PFSK-1 (cell line): ENCODE measurements around the gene SNX8.

Experiments used
- FOXP2 ChIP-seq: optimal IDR thresholded peaks from 2 replicates; pipeline ENCODE3; 2011; ENCODE audit warnings: borderline replicate concordance, control low read depth, inconsistent platforms; ENCODE audit not compliant: insufficient read depth; ENCODE audit errors: extremely low read length, extremely low read depth
- POLR2AphosphoS5 ChIP-seq: IDR thresholded peaks from 2 replicates; pipeline ENCODE4 v1.6.1; 2012; ENCODE audit warnings: low read depth, mild to moderate bottlenecking, control low read depth, low read length, moderate library complexity
- SIN3A ChIP-seq: IDR thresholded peaks from 2 replicates; pipeline ENCODE4 v1.6.1; 2012; ENCODE audit warnings: mild to moderate bottlenecking, low read length, moderate library complexity, borderline replicate concordance; ENCODE audit not compliant: insufficient read depth
- TAF1 ChIP-seq: IDR thresholded peaks from 2 replicates; pipeline ENCODE4 v1.6.1; 2012; ENCODE audit warnings: low read length, control low read depth, borderline replicate concordance; ENCODE audit not compliant: insufficient read depth
- TF ChIP-seq, protein P1 (sequence below), 2 experiments: IDR thresholded peaks; 2 replicates each; pipeline versions ENCODE4 v1.6.1 to v1.8.0; 2011 to 2012; ENCODE audit warnings: low read depth in 2 of 2, low read length in 2 of 2, control low read depth in 1 of 2, inconsistent platforms in 1 of 2, mild to moderate bottlenecking in 1 of 2, moderate library complexity in 1 of 2; ENCODE audit not compliant: insufficient read depth in 1 of 2

Gene SNX8

DNA sequence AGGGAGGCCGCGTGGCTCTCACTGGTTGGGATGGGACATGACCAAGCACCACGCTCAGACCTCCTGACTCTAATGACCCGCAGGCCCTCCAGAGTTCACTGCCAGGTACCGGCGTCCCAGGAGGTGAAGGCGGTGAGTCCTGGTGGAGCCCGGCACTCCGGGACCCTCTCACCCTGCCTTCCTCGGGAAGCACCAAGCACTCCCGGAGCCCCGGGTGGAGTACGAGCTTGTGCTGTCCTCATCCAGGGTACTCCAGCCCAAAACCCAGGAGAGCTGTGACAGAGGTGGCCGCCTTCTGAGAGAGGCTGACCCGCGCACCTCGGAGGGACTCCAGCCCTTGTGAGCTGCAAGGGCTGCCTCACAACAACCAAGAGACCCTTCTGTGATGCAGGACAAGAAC, 90.9 kb downstream of the SNX8 start:
- TF ChIP-seq POLR2AphosphoS5 (no peak), TAF1 (no peak), SIN3A (no peak), FOXP2 (no peak)
- TF ChIP-seq, protein P1, sequence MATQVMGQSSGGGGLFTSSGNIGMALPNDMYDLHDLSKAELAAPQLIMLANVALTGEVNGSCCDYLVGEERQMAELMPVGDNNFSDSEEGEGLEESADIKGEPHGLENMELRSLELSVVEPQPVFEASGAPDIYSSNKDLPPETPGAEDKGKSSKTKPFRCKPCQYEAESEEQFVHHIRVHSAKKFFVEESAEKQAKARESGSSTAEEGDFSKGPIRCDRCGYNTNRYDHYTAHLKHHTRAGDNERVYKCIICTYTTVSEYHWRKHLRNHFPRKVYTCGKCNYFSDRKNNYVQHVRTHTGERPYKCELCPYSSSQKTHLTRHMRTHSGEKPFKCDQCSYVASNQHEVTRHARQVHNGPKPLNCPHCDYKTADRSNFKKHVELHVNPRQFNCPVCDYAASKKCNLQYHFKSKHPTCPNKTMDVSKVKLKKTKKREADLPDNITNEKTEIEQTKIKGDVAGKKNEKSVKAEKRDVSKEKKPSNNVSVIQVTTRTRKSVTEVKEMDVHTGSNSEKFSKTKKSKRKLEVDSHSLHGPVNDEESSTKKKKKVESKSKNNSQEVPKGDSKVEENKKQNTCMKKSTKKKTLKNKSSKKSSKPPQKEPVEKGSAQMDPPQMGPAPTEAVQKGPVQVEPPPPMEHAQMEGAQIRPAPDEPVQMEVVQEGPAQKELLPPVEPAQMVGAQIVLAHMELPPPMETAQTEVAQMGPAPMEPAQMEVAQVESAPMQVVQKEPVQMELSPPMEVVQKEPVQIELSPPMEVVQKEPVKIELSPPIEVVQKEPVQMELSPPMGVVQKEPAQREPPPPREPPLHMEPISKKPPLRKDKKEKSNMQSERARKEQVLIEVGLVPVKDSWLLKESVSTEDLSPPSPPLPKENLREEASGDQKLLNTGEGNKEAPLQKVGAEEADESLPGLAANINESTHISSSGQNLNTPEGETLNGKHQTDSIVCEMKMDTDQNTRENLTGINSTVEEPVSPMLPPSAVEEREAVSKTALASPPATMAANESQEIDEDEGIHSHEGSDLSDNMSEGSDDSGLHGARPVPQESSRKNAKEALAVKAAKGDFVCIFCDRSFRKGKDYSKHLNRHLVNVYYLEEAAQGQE (IDR thresholded peaks at IDR 0.05; ENCODE audit: insufficient read depth in 1 of 2, low read depth in 2 of 2, low read length in 2 of 2): no peak

DNA sequence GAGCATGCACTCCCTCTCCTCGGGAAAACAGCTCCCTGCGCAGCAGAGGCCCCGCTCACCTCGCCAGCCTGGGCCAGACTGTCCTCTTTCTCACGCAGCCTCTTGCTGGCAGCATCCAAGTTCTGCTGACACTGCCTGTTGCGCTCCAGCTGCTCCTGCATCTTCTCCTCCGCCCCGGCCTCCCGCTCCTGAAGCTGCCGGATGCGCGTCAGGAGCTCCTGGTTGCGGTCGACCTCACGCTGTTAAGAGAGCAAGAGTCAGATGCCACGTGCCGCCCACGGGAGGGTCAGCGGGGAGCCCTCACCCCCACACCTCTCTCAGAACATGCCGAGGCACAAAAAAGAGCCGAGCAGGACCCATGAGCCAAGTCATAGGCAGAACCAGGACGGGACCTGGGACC, 91.7 kb downstream of the SNX8 start:
- TF ChIP-seq TAF1 (no peak), POLR2AphosphoS5 (no peak), SIN3A (no peak), FOXP2 (no peak)
- TF ChIP-seq, protein P1 (IDR thresholded peaks at IDR 0.05; ENCODE audit: insufficient read depth in 1 of 2, low read depth in 2 of 2, low read length in 2 of 2): no peak

DNA sequence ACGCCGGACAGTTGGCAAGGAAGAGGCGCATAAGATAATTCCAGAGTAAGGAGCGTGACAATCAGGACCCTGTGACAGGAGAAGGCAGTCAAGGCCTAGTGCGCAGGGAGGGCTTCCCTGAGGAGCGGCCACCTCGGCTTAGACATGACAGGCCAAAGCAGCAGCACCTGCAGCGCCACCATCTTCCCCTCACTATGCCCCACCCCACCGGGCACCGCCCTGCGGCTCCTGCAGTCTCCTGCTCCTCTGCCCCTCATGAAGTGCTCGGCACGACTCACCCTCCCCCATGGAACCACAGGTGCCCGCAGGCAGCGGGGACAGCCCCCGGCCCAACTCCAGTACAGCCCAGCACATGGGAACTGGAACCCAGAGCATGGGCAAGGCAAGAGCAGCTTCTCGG, 93.3 kb downstream of the SNX8 start:
- no peak for TF ChIP-seq POLR2AphosphoS5
- TF ChIP-seq, protein P1 (IDR thresholded peaks at IDR 0.05; ENCODE audit: insufficient read depth in 1 of 2, low read depth in 2 of 2, low read length in 2 of 2): no peak
- TF ChIP-seq FOXP2: no peak
- no peak for TF ChIP-seq SIN3A
- TF ChIP-seq TAF1: no peak

DNA sequence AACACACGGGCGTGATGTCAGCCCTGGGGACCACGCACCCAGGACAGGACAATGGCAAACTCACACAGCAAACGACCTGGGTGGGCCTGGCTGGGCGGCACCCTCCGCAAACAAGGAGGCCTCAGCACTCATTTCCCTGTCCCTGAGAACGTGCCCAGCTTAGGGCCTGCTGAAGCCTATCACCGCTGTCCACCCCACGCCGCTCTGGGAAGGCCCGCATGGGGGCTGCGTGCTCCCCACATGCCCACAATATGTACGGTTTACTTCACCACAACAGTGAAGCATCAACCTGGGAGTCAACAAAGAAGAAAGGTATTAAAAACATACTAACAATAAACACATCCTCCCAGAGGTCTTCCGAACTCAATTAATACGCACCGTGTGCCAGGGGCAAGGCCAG, 93.7 kb downstream of the SNX8 start:
- TF ChIP-seq POLR2AphosphoS5 (no peak), TAF1 (no peak), SIN3A (no peak), FOXP2 (no peak)
- TF ChIP-seq, protein P1 (IDR thresholded peaks at IDR 0.05; ENCODE audit: insufficient read depth in 1 of 2, low read depth in 2 of 2, low read length in 2 of 2): no peak

DNA sequence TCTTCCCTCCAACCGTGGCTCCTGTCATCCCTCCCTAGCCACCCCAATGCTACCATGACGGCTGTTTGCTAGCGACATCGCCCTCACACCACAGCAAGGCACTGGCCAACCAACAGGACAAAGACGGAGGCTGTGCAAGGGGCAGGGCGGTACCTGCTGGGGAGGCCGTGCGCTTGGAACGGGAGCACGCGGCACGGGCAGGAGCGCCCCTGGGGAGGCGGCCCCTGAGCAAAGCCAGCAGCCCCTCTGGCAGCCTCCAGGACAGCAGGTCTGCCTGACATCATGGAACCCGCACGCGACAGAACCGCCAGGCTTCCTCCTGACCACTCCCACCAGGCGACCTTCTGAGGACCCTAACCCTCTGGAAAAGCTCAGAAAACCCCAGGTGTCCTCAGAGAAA, 94.2 kb downstream of the SNX8 start:
- no peak for TF ChIP-seq TAF1
- no peak for TF ChIP-seq POLR2AphosphoS5
- TF ChIP-seq SIN3A: no peak
- TF ChIP-seq, protein P1 (IDR thresholded peaks at IDR 0.05; ENCODE audit: insufficient read depth in 1 of 2, low read depth in 2 of 2, low read length in 2 of 2): no peak
- no peak for TF ChIP-seq FOXP2
